B cell (primary cell): ENCODE measurements around the gene C2CD4C. TPM values are rescaled to one million over a fixed set of nuclear protein-coding genes. Genes with fewer than 3 reads are reported as not detected.

Experiments
- ATAC-seq: fragments of 200-7000 bp; cut with Tn5 transposase; one replicate; pipeline ENCODE4 v1.10.0; 2021; ENCODE audit warnings: low read depth, mild to moderate bottlenecking, moderate number of reproducible peaks, moderate library complexity
- CTCF ChIA-PET: fragments of 350-600 bp; sonication (Branson Sonifier 250); formaldehyde crosslinking; loops from one replicate; lab custom pipeline; 2021; ENCODE audit warnings: antibody characterized with exemption, inconsistent platforms; lab: Charles Lee
- POLR2A ChIA-PET: fragments of 350-600 bp; sonication (Branson Sonifier 250); formaldehyde crosslinking; loops from one replicate; lab custom pipeline; 2021; ENCODE audit warnings: antibody characterized with exemption; lab: Charles Lee
- DNase-seq: peaks from one replicate; pipeline ENCODE4 v3.0.0; 2013
- H2AFZ ChIP-seq: 2 replicates; pipeline ENCODE4 v1.6.1; 2012; ENCODE audit warnings: mild to moderate bottlenecking, low read depth, low read length; ENCODE audit not compliant: insufficient read depth, poor library complexity, severe bottlenecking
- H3K27ac ChIP-seq, 2 donors: 1 replicate in 1 of 2; 2 replicates in 1 of 2; pipeline ENCODE4 v1.5.1; 2012 to 2013; ENCODE audit warnings: low read length in 2 of 2, mild to moderate bottlenecking in 2 of 2, moderate library complexity in 1 of 2
- H3K27me3 ChIP-seq, 4 experiments: fragments of 200-600 bp in 1 of 4; sonication (generic) in 1 of 4; replicated peaks in 1 of 4; 1 replicate in 2 of 4; 2 replicates in 2 of 4; pipeline versions ENCODE4 v1.6.1 to v1.7.0; 2013 to 2016; ENCODE audit warnings: low read length in 3 of 4, mild to moderate bottlenecking in 2 of 4, mixed read lengths in 1 of 4, moderate library complexity in 1 of 4; ENCODE audit not compliant: insufficient read depth in 4 of 4, control insufficient read depth in 3 of 4; ENCODE audit errors: control extremely low read depth in 1 of 4
- H3K36me3 ChIP-seq, 2 experiments: replicated peaks in 1 of 2; 1 replicate in 1 of 2; 2 replicates in 1 of 2; pipeline versions ENCODE4 v1.6.1 to v1.7.1; 2013; ENCODE audit warnings: low read length in 1 of 2; ENCODE audit not compliant: insufficient read depth in 2 of 2, control insufficient read depth in 1 of 2; ENCODE audit errors: control extremely low read depth in 1 of 2, extremely low read depth in 1 of 2
- H3K4me1 ChIP-seq, 2 donors: fragments of 200-600 bp in 1 of 2; sonication (generic) in 1 of 2; 1 replicate in 1 of 2; 2 replicates in 1 of 2; pipeline versions ENCODE4 v1.5.1 to v1.6.1; 2013 to 2017; ENCODE audit warnings: low read length in 2 of 2; ENCODE audit not compliant: control insufficient read depth in 2 of 2, insufficient read depth in 2 of 2
- H3K4me2 ChIP-seq: replicated peaks from 2 replicates; pipeline ENCODE3; 2012; ENCODE audit warnings: mild to moderate bottlenecking, low read depth, low read length; ENCODE audit not compliant: poor library complexity, severe bottlenecking
- H3K4me3 ChIP-seq, 5 experiments: fragments of 200-600 bp in 1 of 5; sonication (generic) in 1 of 5; 1 replicate in 3 of 5; 2 replicates in 2 of 5; pipeline versions ENCODE4 v1.5.1 to v1.7.0; 2011 to 2016; ENCODE audit warnings: low read length in 4 of 5, mild to moderate bottlenecking in 4 of 5, low read depth in 2 of 5, control low read depth in 1 of 5, moderate library complexity in 1 of 5; ENCODE audit not compliant: insufficient read depth in 1 of 5; ENCODE audit errors: control extremely low read depth in 1 of 5, extremely low read depth in 1 of 5
- H3K79me2 ChIP-seq: fragments of 200-600 bp; sonication (generic); one replicate; pipeline ENCODE4 v1.6.0; 2016; ENCODE audit warnings: low read length; ENCODE audit not compliant: control insufficient read depth, insufficient read depth
- H3K9ac ChIP-seq: fragments of 200-600 bp; sonication (generic); 2 replicates; pipeline ENCODE4 v1.6.1; 2017; ENCODE audit warnings: mild to moderate bottlenecking, low read length, moderate library complexity
- H3K9me3 ChIP-seq, 3 donors: one replicate each; pipeline versions ENCODE4 v1.6.1 to v1.7.1; 2013; ENCODE audit warnings: low read length in 2 of 3; ENCODE audit not compliant: control insufficient read depth in 2 of 3, insufficient read depth in 1 of 3; ENCODE audit errors: control extremely low read depth in 1 of 3
- H4K20me1 ChIP-seq: 2 replicates; pipeline ENCODE4 v1.6.0; 2012; ENCODE audit warnings: mild to moderate bottlenecking, low read length; ENCODE audit not compliant: insufficient read depth, control insufficient read depth, poor library complexity, severe bottlenecking
- H3K27ac Mint-ChIP-seq: one replicate; pipeline ENCODE4 v1.8.0; 2021; ENCODE audit warnings: mixed read lengths
- H3K27me3 Mint-ChIP-seq: one replicate; pipeline ENCODE4 v1.8.0; 2021; ENCODE audit warnings: mixed read lengths
- H3K4me1 Mint-ChIP-seq: one replicate; pipeline ENCODE4 v1.8.0; 2021; ENCODE audit warnings: mixed read lengths
- H3K4me3 Mint-ChIP-seq: one replicate; pipeline ENCODE4 v1.8.0; 2021; ENCODE audit warnings: mixed read lengths
- H3K9me3 Mint-ChIP-seq: one replicate; pipeline ENCODE4 v1.8.0; 2022; ENCODE audit warnings: mixed read lengths; ENCODE audit not compliant: insufficient read depth
- CTCF ChIP-seq: fragments of 200-600 bp; IDR thresholded peaks from one replicate; pipeline ENCODE4 v1.8.0; 2022; ENCODE audit warnings: antibody characterized with exemption, mild to moderate bottlenecking
- EZH2 ChIP-seq: IDR thresholded peaks from 2 replicates; pipeline ENCODE4 v1.6.1; 2012; ENCODE audit warnings: borderline replicate concordance, low read depth, mild to moderate bottlenecking, moderate library complexity, low read length; ENCODE audit not compliant: insufficient read depth, poor library complexity, severe bottlenecking
- WGBS: methylation state at CpG from one replicate; pipeline ENCODE4 v1.1.5; 2013; ENCODE audit warnings: missing lambda C conversion rate; ENCODE audit not compliant: insufficient coverage; 5-methylcytosine and 5-hydroxymethylcytosine counted together
- intact Hi-C: fragments of 100-400 bp; cut with micrococcal nuclease; formaldehyde crosslinking; loops from one replicate; pipeline ENCODE4 v1.10.0; 2022
- polyA plus RNA-seq: library from polyadenylated mRNA; depleted of rRNA; stranded (reverse); fragments of >200 nt; gene quantifications from 2 replicates; pipeline ENCODE4 v1.2.3, GENCODE V29; 2012
- total RNA-seq, 2 donors: library from RNA; stranded (reverse); fragments of 120-200 nt in 1 of 2; gene quantifications; 1 replicate in 1 of 2; 2 replicates in 1 of 2; pipeline versions ENCODE4 v1.2.3 to v1.2.4, GENCODE V29; 2013 to 2022

Gene C2CD4C
- total and polyA plus RNA-seq, 2 donors (not counting 1 experiment from before 2014, with no cell fraction given) = not detected

- ChIA-PET CTCF (no interaction called here), POLR2A (no interaction called here)
- no peak overlapping the region for H3K9ac ChIP-seq
- intact Hi-C loops = no loop called here
- peaks cover 0 to 27% (median 0%) of the 10 kb centered on the region in 3 donors for H3K9me3 ChIP-seq
- no peak overlapping the region for H3K4me3 ChIP-seq
- no peak overlapping the region for H3K4me2 ChIP-seq
- DNase-seq = no peak
- Mint-ChIP-seq H3K27me3 (peaks cover 4% of the 10 kb centered on the region), H3K4me3 (no peak overlapping the region), H3K4me1 (no peaks in the 10 kb centered on the region), H3K27ac (no peak overlapping the region), H3K9me3 (no peaks in the 10 kb centered on the region)
- H3K27me3 ChIP-seq = peaks cover 0 to 4% (median 1%) of the 10 kb centered on the region in 4 experiments
- H3K36me3 ChIP-seq = no peaks in the 10 kb centered on the region
- H3K27ac ChIP-seq = no peak overlapping the region
- no peaks in the 10 kb centered on the region for H4K20me1 ChIP-seq
- ATAC-seq = no peak
- 100% methylated on average over 2 of the region's 2 CpGs for WGBS
- H3K79me2 ChIP-seq = no peaks in the 10 kb centered on the region
- no peak overlapping the region for H2AFZ ChIP-seq
- no peaks in the 10 kb centered on the region for H3K4me1 ChIP-seq
- TF ChIP-seq CTCF = no peak
- no peak for TF ChIP-seq EZH2
Measured at GRCh38 chr19:443005-443404, 34.1 kb upstream of the C2CD4C start.

GRCh38 chr19:442085-442484 lies 33.1 kb upstream of the C2CD4C start:
- no peaks in the 10 kb centered on the region for H3K79me2 ChIP-seq
- no peak for DNase-seq
- Mint-ChIP-seq H3K4me1 (no peaks in the 10 kb centered on the region), H3K27ac (no peak overlapping the region), H3K4me3 (no peak overlapping the region), H3K27me3 (peaks cover 13% of the 10 kb centered on the region), H3K9me3 (no peaks in the 10 kb centered on the region)
- H3K36me3 ChIP-seq = no peaks in the 10 kb centered on the region
- no peaks in the 10 kb centered on the region for H3K4me1 ChIP-seq
- no peak overlapping the region for H3K27ac ChIP-seq
- peaks cover 0 to 27% (median 0%) of the 10 kb centered on the region in 3 donors for H3K9me3 ChIP-seq
- WGBS = 96% methylated on average over 1 of the region's 2 CpGs
- H2AFZ ChIP-seq = no peak overlapping the region
- no peak for TF ChIP-seq CTCF
- no peak for TF ChIP-seq EZH2
- ChIA-PET POLR2A (no interaction called here), CTCF (no interaction called here)
- H3K9ac ChIP-seq = no peak overlapping the region
- no peak overlapping the region for H3K4me3 ChIP-seq
- peaks cover 0 to 4% (median 1%) of the 10 kb centered on the region in 4 experiments for H3K27me3 ChIP-seq
- no peak for ATAC-seq
- H4K20me1 ChIP-seq = no peaks in the 10 kb centered on the region
- no peak overlapping the region for H3K4me2 ChIP-seq
- intact Hi-C loops = no loop called here
